ENCODE results near the gene C3orf20.

DNA sequence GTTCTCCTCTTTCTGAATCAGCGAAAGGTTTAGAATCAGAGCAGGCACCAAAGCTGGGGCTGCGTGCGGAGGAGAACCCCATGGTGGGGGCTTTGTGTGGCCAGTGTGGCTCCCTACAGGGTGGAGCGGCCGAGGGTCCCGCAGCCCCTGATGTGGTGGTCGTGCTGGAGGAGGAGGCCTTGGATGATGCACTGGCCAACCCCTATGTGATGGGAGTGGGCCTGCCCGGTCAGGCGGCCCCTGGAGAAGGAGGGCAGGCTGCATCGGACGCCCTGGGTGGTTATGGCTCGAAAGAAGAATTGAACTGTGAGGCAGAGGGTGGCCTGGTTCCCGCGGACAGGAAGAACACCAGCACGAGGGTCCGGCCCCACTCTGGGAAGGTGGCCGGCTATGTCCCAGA is 145.2 kb downstream of the C3orf20 start:
- TF ChIP-seq, protein P1, sequence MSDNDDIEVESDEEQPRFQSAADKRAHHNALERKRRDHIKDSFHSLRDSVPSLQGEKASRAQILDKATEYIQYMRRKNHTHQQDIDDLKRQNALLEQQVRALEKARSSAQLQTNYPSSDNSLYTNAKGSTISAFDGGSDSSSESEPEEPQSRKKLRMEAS (CRISPR knock-in tag; IDR thresholded peaks at IDR 0.05): no peak
- TF ChIP-seq, protein P2, sequence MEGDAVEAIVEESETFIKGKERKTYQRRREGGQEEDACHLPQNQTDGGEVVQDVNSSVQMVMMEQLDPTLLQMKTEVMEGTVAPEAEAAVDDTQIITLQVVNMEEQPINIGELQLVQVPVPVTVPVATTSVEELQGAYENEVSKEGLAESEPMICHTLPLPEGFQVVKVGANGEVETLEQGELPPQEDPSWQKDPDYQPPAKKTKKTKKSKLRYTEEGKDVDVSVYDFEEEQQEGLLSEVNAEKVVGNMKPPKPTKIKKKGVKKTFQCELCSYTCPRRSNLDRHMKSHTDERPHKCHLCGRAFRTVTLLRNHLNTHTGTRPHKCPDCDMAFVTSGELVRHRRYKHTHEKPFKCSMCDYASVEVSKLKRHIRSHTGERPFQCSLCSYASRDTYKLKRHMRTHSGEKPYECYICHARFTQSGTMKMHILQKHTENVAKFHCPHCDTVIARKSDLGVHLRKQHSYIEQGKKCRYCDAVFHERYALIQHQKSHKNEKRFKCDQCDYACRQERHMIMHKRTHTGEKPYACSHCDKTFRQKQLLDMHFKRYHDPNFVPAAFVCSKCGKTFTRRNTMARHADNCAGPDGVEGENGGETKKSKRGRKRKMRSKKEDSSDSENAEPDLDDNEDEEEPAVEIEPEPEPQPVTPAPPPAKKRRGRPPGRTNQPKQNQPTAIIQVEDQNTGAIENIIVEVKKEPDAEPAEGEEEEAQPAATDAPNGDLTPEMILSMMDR (IDR thresholded peaks at IDR 0.05): no peak
- no peak for TF ChIP-seq ZNF138 (CRISPR knock-in tag; conservative IDR thresholded peaks at IDR 0.05)
- no peak for TF ChIP-seq CREM (CRISPR knock-in tag; IDR thresholded peaks at IDR 0.05)
- TF ChIP-seq ZNF423 (CRISPR knock-in tag; IDR thresholded peaks at IDR 0.05): no peak
- TF ChIP-seq, protein P3, sequence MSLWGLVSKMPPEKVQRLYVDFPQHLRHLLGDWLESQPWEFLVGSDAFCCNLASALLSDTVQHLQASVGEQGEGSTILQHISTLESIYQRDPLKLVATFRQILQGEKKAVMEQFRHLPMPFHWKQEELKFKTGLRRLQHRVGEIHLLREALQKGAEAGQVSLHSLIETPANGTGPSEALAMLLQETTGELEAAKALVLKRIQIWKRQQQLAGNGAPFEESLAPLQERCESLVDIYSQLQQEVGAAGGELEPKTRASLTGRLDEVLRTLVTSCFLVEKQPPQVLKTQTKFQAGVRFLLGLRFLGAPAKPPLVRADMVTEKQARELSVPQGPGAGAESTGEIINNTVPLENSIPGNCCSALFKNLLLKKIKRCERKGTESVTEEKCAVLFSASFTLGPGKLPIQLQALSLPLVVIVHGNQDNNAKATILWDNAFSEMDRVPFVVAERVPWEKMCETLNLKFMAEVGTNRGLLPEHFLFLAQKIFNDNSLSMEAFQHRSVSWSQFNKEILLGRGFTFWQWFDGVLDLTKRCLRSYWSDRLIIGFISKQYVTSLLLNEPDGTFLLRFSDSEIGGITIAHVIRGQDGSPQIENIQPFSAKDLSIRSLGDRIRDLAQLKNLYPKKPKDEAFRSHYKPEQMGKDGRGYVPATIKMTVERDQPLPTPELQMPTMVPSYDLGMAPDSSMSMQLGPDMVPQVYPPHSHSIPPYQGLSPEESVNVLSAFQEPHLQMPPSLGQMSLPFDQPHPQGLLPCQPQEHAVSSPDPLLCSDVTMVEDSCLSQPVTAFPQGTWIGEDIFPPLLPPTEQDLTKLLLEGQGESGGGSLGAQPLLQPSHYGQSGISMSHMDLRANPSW (CRISPR knock-in tag; conservative IDR thresholded peaks at IDR 0.05; ENCODE audit: low read depth): no peak
- TF ChIP-seq NR1H2 (CRISPR knock-in tag; IDR thresholded peaks at IDR 0.05): no peak
- TF ChIP-seq, protein P4, sequence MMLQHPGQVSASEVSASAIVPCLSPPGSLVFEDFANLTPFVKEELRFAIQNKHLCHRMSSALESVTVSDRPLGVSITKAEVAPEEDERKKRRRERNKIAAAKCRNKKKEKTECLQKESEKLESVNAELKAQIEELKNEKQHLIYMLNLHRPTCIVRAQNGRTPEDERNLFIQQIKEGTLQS (CRISPR knock-in tag; conservative IDR thresholded peaks at IDR 0.05): no peak
- no peak for TF ChIP-seq CREB1 (CRISPR knock-in tag; IDR thresholded peaks at IDR 0.05)
- TF ChIP-seq JUN (CRISPR knock-in tag; IDR thresholded peaks at IDR 0.05): no peak

Data from WTC11 (cell line).